Parathyroid adenoma (tissue), 2 donors: ENCODE measurements around the gene DCLK1.

Source experiments
- H2AFZ ChIP-seq: fragments of 300-600 bp; sonication (generic); one replicate; pipeline ENCODE4 v1.7.0; 2017; ENCODE audit warnings: antibody characterized with exemption, mild to moderate bottlenecking
- H3K27ac ChIP-seq: fragments of 300-600 bp; sonication (generic); one replicate; pipeline ENCODE4 v1.7.0; 2017
- H3K27me3 ChIP-seq: fragments of 300-600 bp; sonication (generic); one replicate; pipeline ENCODE4 v1.7.0; 2017; ENCODE audit warnings: low read length; ENCODE audit not compliant: control insufficient read depth, insufficient read depth
- H3K36me3 ChIP-seq: fragments of 300-600 bp; sonication (generic); one replicate; pipeline ENCODE4 v1.7.0; 2017; ENCODE audit warnings: low read length; ENCODE audit not compliant: control insufficient read depth, insufficient read depth
- H3K4me1 ChIP-seq: fragments of 300-600 bp; sonication (generic); one replicate; pipeline ENCODE4 v1.7.0; 2017; ENCODE audit warnings: control low read depth
- H3K4me2 ChIP-seq: fragments of 300-600 bp; sonication (generic); one replicate; pipeline ENCODE4 v1.7.0; 2017; ENCODE audit warnings: low read length
- H3K4me3 ChIP-seq: fragments of 300-600 bp; sonication (generic); one replicate; pipeline ENCODE4 v1.7.0; 2017; ENCODE audit warnings: low read depth, low read length
- H3K79me2 ChIP-seq: fragments of 300-600 bp; sonication (generic); one replicate; pipeline ENCODE4 v1.7.0; 2017; ENCODE audit warnings: control low read depth
- H3K9ac ChIP-seq: fragments of 300-600 bp; sonication (generic); one replicate; pipeline ENCODE4 v1.7.0; 2017; ENCODE audit warnings: mild to moderate bottlenecking
- H3K9me3 ChIP-seq: fragments of 300-600 bp; sonication (generic); one replicate; pipeline ENCODE4 v1.7.0; 2017; ENCODE audit warnings: low read length; ENCODE audit not compliant: control insufficient read depth
- TF ChIP-seq, protein P1 (sequence below): fragments of 300-600 bp; sonication (generic); IDR thresholded peaks from one replicate; pipeline ENCODE4 v1.7.0; 2017; ENCODE audit warnings: antibody characterized with exemption, mild to moderate bottlenecking
- donor health status: primary hyperparathyroidism.

Gene DCLK1

DNA sequence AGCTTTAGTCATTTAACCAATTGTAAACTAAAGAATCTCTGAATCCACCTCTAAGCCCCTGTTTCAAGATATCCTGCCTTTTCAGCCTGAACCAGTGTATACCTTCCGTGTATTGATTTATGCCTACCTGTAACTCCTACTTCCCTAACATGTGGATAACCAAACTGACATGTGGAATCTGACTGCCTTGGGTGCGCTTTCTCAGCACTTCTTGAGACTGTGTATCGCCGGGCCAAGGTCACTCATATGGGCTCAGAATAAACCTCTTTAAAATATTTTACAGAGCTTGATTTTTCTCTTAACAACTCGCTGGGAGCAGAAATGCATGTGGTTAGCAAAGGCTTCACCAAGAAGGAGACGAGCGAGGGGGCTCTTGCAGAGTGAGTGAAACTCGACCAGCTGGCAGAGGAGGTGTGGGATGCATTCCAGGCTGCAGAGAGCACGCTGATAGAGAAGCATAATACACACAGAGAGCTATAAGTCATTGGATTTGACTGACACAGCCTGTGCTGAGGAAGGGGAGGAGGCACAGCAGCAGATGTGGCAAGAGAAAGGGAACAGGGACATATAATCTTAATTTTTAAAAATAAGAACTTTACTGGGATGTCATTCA is 386.5 kb downstream of the DCLK1 start:
- Histone ChIP-seq H3K4me1 (no peaks in the 10 kb centered on the region), H3K4me2 (no peak overlapping the region), H3K36me3 (no peaks in the 10 kb centered on the region), H3K4me3 (no peak overlapping the region), H3K9me3 (no peaks in the 10 kb centered on the region), H3K9ac (no peak overlapping the region), H2AFZ (no peak overlapping the region), H3K27me3 (no peaks in the 10 kb centered on the region), H3K79me2 (no peaks in the 10 kb centered on the region), H3K27ac (no peak overlapping the region)
- TF ChIP-seq, protein P1, sequence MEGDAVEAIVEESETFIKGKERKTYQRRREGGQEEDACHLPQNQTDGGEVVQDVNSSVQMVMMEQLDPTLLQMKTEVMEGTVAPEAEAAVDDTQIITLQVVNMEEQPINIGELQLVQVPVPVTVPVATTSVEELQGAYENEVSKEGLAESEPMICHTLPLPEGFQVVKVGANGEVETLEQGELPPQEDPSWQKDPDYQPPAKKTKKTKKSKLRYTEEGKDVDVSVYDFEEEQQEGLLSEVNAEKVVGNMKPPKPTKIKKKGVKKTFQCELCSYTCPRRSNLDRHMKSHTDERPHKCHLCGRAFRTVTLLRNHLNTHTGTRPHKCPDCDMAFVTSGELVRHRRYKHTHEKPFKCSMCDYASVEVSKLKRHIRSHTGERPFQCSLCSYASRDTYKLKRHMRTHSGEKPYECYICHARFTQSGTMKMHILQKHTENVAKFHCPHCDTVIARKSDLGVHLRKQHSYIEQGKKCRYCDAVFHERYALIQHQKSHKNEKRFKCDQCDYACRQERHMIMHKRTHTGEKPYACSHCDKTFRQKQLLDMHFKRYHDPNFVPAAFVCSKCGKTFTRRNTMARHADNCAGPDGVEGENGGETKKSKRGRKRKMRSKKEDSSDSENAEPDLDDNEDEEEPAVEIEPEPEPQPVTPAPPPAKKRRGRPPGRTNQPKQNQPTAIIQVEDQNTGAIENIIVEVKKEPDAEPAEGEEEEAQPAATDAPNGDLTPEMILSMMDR = no peak

- Histone ChIP-seq H3K27ac (no peak overlapping the region), H3K36me3 (no peaks in the 10 kb centered on the region), H3K9ac (no peak overlapping the region), H3K9me3 (no peaks in the 10 kb centered on the region), H3K79me2 (no peaks in the 10 kb centered on the region), H3K27me3 (no peaks in the 10 kb centered on the region), H3K4me3 (no peak overlapping the region), H3K4me1 (no peaks in the 10 kb centered on the region), H3K4me2 (no peak overlapping the region), H2AFZ (no peak overlapping the region)
- TF ChIP-seq, protein P1 = no peak
Measured at GRCh38 chr13:35744144-35744543, 387.0 kb downstream of the DCLK1 start.

- Histone ChIP-seq H3K9me3 (no peaks in the 10 kb centered on the region), H3K27me3 (no peaks in the 10 kb centered on the region), H3K79me2 (no peaks in the 10 kb centered on the region), H3K4me2 (no peak overlapping the region), H2AFZ (no peak overlapping the region), H3K36me3 (no peaks in the 10 kb centered on the region), H3K4me1 (no peaks in the 10 kb centered on the region), H3K27ac (no peak overlapping the region), H3K9ac (no peak overlapping the region), H3K4me3 (no peak overlapping the region)
- TF ChIP-seq, protein P1 = no peak
Measured at GRCh38 chr13:35743165-35743564, 388.0 kb downstream of the DCLK1 start.

DNA sequence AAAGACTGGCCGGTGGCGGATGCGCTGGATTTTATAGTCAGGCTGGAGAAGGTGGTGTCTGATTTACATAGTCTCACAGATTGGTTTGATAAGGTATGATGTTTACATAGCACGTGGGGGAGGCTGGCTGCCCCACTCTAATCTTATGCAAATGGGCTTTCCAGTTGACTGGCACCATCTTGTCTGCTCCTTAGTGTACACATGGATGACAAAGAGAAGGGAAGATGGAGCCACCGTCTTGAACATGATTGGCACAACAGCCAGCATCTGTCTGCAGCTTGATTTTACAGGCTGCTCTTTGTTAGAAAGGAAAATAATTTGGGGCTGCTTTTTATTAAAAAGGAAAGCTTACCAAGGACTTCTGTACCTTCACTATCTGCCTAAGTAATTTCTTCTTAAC is 389.5 kb downstream of the DCLK1 start:
- Histone ChIP-seq H3K4me2 (no peak overlapping the region), H3K27ac (no peak overlapping the region), H3K36me3 (no peaks in the 10 kb centered on the region), H3K9me3 (no peaks in the 10 kb centered on the region), H2AFZ (no peak overlapping the region), H3K27me3 (no peaks in the 10 kb centered on the region), H3K79me2 (no peaks in the 10 kb centered on the region), H3K4me3 (no peak overlapping the region), H3K4me1 (no peaks in the 10 kb centered on the region), H3K9ac (no peak overlapping the region)
- TF ChIP-seq, protein P1 = no peak

DNA sequence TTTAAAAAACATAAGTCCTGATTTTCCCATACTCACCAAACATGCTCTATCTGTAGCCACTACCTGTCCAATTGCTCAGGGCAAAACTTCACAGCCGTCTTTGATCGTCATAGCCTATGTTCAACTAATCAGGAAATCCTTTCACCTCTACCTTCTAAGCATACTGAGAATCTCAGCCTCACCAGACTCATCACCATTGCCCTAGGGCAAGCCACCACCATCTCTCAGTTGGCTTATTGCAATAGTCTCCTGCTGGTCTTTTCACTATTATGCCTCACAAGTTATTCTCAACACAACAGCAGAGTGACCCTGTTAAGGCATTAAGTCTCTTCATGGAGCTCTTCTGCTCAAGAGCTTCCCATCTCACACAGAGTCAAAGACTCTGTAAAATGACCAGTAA is 394.3 kb downstream of the DCLK1 start:
- H3K4me2 ChIP-seq = no peak overlapping the region
- no peaks in the 10 kb centered on the region for H3K79me2 ChIP-seq
- no peaks in the 10 kb centered on the region for H3K4me1 ChIP-seq
- H3K9me3 ChIP-seq = no peaks in the 10 kb centered on the region
- H3K27ac ChIP-seq = no peak overlapping the region
- H3K9ac ChIP-seq = no peak overlapping the region
- TF ChIP-seq, protein P1 = no peak
- H2AFZ ChIP-seq = no peak overlapping the region
- no peaks in the 10 kb centered on the region for H3K36me3 ChIP-seq
- H3K4me3 ChIP-seq = no peak overlapping the region
- H3K27me3 ChIP-seq = no peaks in the 10 kb centered on the region
